ENCODE measurements around the gene XRCC6. TPM values are rescaled to one million over a fixed set of nuclear protein-coding genes. Genes with fewer than 3 reads are reported as not detected.

XRCC6 gene
- total and polyA plus RNA-seq, 5 donors from 2014 or later: 167 to 484 (median 456) TPM

- Mint-ChIP-seq H3K27me3 (peaks cover 17% of the 10 kb centered on the region), H3K4me1 (peaks cover 3 to 7% (median 4%) of the 10 kb centered on the region in 4 donors), H3K27ac (no peak overlapping the region), H3K9me3 (no peaks in the 10 kb centered on the region), H3K4me3 (no peak overlapping the region), H3K36me3 (no peaks in the 10 kb centered on the region)
- no peaks in the 10 kb centered on the region for H3K27me3 ChIP-seq (ENCODE audit: control insufficient read depth, insufficient read depth, low read length)
- no peaks in the 10 kb centered on the region for H3K36me3 ChIP-seq (ENCODE audit: control insufficient read depth, insufficient read depth, low read length)
- H3K4me3 ChIP-seq (ENCODE audit: low read depth, low read length): no peak overlapping the region
- no peak overlapping the region for H3K27ac ChIP-seq (ENCODE audit: insufficient read depth, low read length, poor library complexity, severe bottlenecking)
- ATAC-seq (ENCODE audit: low read depth in 2 of 2) (no peak), DNase-seq (no peak)
- H3K4me1 ChIP-seq (ENCODE audit: control insufficient read depth, insufficient read depth, low read length, poor library complexity, severe bottlenecking): peaks cover 8% of the 10 kb centered on the region
- H3K9me3 ChIP-seq (ENCODE audit: control insufficient read depth in 2 of 2, low read length in 2 of 2): no peaks in the 10 kb centered on the region
Observed at GRCh38 chr22:41702763-41703162, 81.7 kb downstream of the XRCC6 start.

- Histone ChIP-seq H3K4me1 (ENCODE audit: control insufficient read depth, insufficient read depth, low read length, poor library complexity, severe bottlenecking) (no peaks in the 10 kb centered on the region), H3K27me3 (ENCODE audit: control insufficient read depth, insufficient read depth, low read length) (no peaks in the 10 kb centered on the region), H3K36me3 (ENCODE audit: control insufficient read depth, insufficient read depth, low read length) (no peaks in the 10 kb centered on the region), H3K9me3 (ENCODE audit: control insufficient read depth in 2 of 2, low read length in 2 of 2) (no peaks in the 10 kb centered on the region), H3K27ac (ENCODE audit: insufficient read depth, low read length, poor library complexity, severe bottlenecking) (no peak overlapping the region), H3K4me3 (ENCODE audit: low read depth, low read length) (no peak overlapping the region)
- no peak for ATAC-seq (ENCODE audit: low read depth in 2 of 2)
- peaks cover 0 to 2% (median 0%) of the 10 kb centered on the region in 7 donors for H3K9me3 Mint-ChIP-seq
- no peak overlapping the region for H3K27ac Mint-ChIP-seq
- peaks cover 22% of the 10 kb centered on the region for H3K27me3 Mint-ChIP-seq
- no peak overlapping the region for H3K4me3 Mint-ChIP-seq
- no peaks in the 10 kb centered on the region for H3K4me1 Mint-ChIP-seq
- no peaks in the 10 kb centered on the region for H3K36me3 Mint-ChIP-seq
- DNase-seq: no peak
Observed at GRCh38 chr22:41709341-41709740, 88.2 kb downstream of the XRCC6 start.

GRCh38 chr22:41713004-41713403 lies 91.9 kb downstream of the XRCC6 start:
- no peak for ATAC-seq (ENCODE audit: low read depth in 2 of 2)

More at GRCh38 chr22:41713004-41713403, 91.9 kb downstream of the XRCC6 start:
- Histone ChIP-seq H3K36me3 (ENCODE audit: control insufficient read depth, insufficient read depth, low read length) (no peaks in the 10 kb centered on the region), H3K9me3 (ENCODE audit: control insufficient read depth in 2 of 2, low read length in 2 of 2) (no peaks in the 10 kb centered on the region), H3K4me1 (ENCODE audit: control insufficient read depth, insufficient read depth, low read length, poor library complexity, severe bottlenecking) (no peaks in the 10 kb centered on the region), H3K27ac (ENCODE audit: insufficient read depth, low read length, poor library complexity, severe bottlenecking) (no peak overlapping the region), H3K27me3 (ENCODE audit: control insufficient read depth, insufficient read depth, low read length) (no peaks in the 10 kb centered on the region), H3K4me3 (ENCODE audit: low read depth, low read length) (no peak overlapping the region)
- Mint-ChIP-seq H3K9me3 (peaks cover 0 to 2% (median 0%) of the 10 kb centered on the region in 7 donors), H3K27ac (no peak overlapping the region), H3K36me3 (no peaks in the 10 kb centered on the region), H3K4me1 (no peaks in the 10 kb centered on the region), H3K27me3 (peaks cover 33% of the 10 kb centered on the region), H3K4me3 (no peak overlapping the region)
- DNase-seq: no peak

Other genes with a start within 250 kb of the XRCC6 start
- gene TEF, start 239.4 kb upstream of the XRCC6 start, total RNA-seq: 9.4 TPM
- 1 to 10 TPM; 4.6 to 5.6 (median 5.1) TPM for gene TEF, start 239.4 kb upstream of the XRCC6 start, polyA plus RNA-seq
- gene TOB2, start 174.5 kb upstream of the XRCC6 start, total RNA-seq: 32.0 TPM
- 10 to 100 TPM; 16.3 to 18.0 (median 17.6) TPM for gene TOB2, start 174.5 kb upstream of the XRCC6 start, polyA plus RNA-seq
- gene PHF5A, start 152.6 kb upstream of the XRCC6 start, total RNA-seq: 40.7 TPM
- 10 to 100 TPM; 22.6 to 33.5 (median 25.7) TPM for gene PHF5A, start 152.6 kb upstream of the XRCC6 start, polyA plus RNA-seq
- 87.5 TPM for gene ACO2, start 152.2 kb upstream of the XRCC6 start, total RNA-seq
- 10 to 100 TPM; 64.3 to 76.4 (median 67.0) TPM for gene ACO2, start 152.2 kb upstream of the XRCC6 start, polyA plus RNA-seq
- 15.2 TPM for gene POLR3H, start 76.8 kb upstream of the XRCC6 start, total RNA-seq
- gene POLR3H, start 76.8 kb upstream of the XRCC6 start, polyA plus RNA-seq: 10 to 100 TPM; 12.1 to 21.3 (median 16.9) TPM
- gene CSDC2, start 60.3 kb upstream of the XRCC6 start, total RNA-seq: not detected
- gene CSDC2, start 60.3 kb upstream of the XRCC6 start, polyA plus RNA-seq: not detected
- gene PMM1, start 31.5 kb upstream of the XRCC6 start, total RNA-seq: 37.4 TPM
- 10 to 100 TPM; 41.8 to 56.0 (median 49.3) TPM for gene PMM1, start 31.5 kb upstream of the XRCC6 start, polyA plus RNA-seq
- 30.5 TPM for gene DESI1, start 252 bp upstream of the XRCC6 start, total RNA-seq
- 10 to 100 TPM in 3 of 4 donors, 1 to 10 TPM in 1; 8.6 to 22.8 (median 15.5) TPM for gene DESI1, start 252 bp upstream of the XRCC6 start, polyA plus RNA-seq
- 159 TPM for gene SNU13, start 67.6 kb downstream of the XRCC6 start, total RNA-seq
- 100 to 1,000 TPM; 303 to 341 (median 316) TPM for gene SNU13, start 67.6 kb downstream of the XRCC6 start, polyA plus RNA-seq
- 106 TPM for gene MEI1, start 78.2 kb downstream of the XRCC6 start, total RNA-seq
- gene MEI1, start 78.2 kb downstream of the XRCC6 start, polyA plus RNA-seq: 100 to 1,000 TPM; 175 to 288 (median 253) TPM
- 21.1 TPM for gene CCDC134, start 179.4 kb downstream of the XRCC6 start, total RNA-seq
- gene CCDC134, start 179.4 kb downstream of the XRCC6 start, polyA plus RNA-seq: 1 to 10 TPM; 3.6 to 7.7 (median 5.3) TPM
- 98.6 TPM for gene SREBF2, start 211.8 kb downstream of the XRCC6 start, total RNA-seq
- gene SREBF2, start 211.8 kb downstream of the XRCC6 start, polyA plus RNA-seq: 10 to 100 TPM; 12.8 to 14.7 (median 13.5) TPM